COR-L47 (cell line): ENCODE data around the gene LBHD2.

Experiments used
- DNase-seq: peaks from one replicate; lab custom pipeline; 2025; lab: John Stamatoyannopoulos, UW

Gene LBHD2

DNA sequence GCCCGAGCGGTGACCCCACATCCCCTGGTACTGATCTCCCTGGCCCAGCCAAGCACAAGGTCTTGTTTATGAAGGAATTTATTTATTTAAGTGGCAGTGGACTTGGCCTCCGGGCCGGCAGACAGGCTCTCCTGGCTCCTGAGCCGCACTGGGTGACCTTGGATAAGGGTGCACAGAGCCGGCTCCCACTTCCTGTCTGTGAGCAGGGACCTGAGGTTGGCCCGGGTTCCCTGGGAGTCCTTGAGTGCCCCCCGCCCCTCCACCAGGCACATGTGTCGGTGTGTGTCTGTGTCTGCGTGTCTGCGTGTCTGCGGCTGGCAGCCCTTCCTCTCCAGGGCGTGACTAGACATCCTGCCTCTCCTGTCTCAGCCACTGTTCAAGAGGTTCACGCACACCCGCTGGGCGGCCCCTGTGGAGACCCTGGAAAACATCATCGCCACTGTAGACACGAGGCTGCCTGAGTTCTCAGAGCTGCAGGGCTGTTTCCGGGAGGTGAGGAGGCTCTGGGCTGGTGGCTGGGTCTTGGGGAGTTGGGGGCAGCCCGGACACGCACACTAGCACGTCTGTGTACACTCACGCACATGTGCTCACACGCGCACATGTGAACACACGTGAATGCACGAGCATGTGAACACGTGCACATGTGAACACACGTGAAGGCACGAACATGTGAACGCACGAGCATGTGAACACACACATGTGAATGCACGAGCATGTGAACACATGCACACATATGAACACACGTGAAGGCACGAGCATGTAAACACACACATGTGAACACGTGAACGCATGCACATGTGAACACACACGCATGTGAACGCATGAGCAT lies 48.6 kb downstream of the LBHD2 start:
- no peak for DNase-seq

DNA sequence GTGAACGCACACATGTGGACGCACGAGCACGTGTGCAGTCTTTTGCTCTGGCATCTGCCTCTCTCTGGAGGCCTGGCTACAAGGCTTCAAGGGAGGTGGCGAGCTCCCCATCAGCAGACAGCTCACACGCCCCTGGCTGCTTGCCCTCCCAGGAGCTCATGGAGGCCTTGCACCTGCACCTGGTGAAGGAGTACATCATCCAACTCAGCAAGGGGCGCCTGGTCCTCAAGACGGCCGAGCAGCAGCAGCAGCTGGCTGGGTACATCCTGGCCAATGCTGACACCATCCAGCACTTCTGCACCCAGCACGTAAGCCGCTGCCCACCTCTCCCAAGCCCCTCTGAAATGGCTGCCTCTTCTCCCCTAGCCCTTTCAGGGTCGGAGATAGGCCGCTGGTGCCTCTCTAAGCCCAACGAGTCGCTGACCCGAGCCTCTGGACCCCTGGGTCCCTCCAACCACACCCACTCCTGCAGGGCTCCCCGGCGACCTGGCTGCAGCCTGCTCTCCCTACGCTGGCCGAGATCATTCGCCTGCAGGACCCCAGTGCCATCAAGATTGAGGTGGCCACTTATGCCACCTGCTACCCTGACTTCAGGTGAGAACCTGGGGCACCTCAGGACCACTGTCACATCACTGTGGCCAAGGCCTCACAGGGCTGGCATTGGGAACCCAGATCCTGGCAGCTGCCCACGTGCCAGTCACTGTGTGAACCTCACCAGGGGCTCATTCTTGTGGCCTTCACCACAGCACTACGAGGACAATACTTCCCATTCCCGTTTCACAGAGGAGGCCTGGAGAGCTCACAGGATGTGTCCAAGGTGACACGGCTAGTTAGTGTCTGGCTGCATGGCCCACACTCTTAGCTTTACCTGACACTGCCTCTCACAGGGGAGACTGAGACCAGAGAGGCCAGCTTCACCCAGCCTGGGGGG lies 49.5 kb downstream of the LBHD2 start:
- no peak for DNase-seq

DNA sequence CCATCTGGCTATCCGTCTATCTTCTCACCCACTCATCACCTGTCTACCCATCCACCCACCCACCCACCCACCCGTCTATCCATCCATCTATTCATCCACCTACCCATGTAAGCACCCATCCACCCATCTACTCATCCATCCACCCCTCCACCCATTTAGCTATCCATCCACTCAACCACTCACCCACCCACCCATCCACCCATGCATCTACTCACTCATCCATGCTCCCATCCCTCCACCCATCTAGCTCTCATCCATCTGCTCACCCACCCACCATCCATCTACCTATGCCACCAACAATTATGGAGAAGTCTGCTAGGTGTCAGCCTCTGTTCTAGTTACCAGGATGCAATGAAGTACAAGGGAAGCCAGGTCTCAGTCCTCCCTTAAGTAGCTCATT lies 50.4 kb downstream of the LBHD2 start:
- DNase-seq: no peak

DNA sequence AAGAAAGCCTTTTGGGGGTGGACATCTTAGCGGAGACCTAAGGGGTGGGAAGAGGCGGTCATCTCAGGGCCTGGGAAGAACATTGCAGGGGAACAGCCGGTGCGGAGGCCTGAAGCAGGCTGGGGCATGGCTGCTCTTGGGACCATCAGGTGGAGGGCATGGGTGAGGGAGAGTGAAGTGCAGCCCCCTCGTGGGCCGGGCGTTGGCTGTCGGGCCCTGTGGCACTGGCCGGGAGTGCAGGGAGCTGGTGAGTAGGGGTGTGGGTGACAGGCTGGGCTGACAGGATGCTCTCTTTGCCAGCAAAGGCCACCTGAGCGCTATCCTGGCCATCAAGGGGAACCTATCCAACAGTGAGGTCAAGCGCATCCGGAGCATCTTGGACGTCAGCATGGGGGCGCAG lies 50.9 kb downstream of the LBHD2 start:
- DNase-seq: no peak

DNA sequence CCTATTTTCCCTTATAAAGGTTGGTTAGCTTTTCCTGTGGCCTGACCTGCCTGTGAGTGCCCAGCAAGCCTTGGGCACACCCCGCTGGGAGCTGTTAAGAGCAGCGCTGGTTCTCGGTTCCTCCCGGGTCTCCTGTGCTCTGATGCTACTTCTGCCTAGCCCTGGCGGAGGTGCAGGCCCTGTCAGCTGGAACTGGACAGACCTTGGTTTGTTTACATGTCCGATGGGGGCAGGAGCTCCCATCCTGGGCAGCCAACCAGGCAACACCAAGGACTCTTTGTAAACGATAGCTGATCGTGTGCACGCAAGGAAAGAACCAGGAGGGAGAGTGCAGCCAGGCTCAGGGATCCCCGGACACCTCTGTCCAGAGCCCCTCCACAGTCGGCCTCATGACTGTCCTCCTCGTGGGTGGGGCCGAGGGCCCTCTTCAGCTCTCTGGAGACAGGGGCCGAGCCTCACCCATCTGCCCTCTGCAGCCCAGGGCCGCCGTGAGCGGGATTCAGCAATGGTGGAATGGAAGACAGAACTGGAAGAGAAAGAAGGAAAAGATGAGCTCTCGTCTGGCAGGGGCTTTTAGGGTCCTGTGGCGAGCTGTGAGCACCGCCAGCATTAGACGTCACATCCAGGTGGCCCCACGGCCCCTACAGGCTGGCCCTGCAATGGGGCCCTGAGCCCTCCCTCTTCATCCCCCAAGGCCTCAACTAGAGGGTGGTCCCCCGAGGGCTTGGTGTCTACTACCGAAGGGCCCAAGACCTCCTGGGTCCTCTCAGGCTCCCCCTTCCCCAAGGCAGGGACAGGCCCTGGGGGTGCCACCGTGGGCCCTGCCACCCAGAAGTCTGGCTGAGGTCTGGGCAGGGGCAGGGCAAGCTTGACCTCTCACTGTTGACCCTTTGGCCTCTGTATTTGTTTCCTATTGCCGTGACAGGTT lies 51.6 kb downstream of the LBHD2 start:
- DNase-seq: no peak

DNA sequence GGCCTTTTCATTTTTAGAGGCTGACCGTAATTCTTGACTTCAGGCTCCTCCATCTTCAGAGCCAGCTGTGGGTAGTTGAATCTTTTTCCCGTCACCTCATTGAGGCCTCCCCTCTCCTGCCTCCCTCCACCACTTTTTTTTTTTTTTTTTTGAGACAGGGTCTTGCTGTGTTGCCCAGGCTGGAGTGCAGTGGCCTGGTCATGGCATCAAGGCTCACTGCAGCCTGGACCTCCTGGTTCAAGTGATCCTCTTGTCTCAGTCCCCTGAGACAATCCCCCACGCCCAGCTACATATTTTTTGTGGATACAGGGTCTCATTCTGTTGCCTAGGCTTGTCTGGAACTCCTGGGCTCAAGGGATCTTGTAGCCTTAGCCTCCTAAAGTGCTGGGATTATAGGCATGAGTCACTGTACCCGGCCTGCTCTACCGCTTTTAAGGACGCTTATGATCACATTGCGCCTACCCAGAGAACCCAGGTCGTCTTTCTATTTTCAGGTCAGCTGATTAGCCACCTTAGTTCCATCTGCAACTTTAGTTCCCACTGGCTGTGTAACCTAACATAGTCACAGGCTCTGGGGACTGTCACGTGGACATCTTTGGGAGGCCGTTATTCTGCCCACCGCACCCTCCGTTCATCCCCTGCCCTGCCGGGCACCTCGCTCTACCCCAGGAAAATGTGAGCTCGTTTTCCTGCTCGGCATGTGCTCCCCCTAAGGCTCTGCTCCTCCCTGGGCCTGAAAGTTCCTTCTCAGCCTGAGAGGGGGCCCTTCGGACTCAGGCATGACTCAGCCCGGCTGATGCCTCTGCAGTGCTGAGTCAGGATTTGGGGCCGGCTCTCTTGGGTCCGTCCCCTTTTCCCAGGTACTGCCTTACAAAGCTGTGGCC lies 52.6 kb downstream of the LBHD2 start:
- DNase-seq: no peak

DNA sequence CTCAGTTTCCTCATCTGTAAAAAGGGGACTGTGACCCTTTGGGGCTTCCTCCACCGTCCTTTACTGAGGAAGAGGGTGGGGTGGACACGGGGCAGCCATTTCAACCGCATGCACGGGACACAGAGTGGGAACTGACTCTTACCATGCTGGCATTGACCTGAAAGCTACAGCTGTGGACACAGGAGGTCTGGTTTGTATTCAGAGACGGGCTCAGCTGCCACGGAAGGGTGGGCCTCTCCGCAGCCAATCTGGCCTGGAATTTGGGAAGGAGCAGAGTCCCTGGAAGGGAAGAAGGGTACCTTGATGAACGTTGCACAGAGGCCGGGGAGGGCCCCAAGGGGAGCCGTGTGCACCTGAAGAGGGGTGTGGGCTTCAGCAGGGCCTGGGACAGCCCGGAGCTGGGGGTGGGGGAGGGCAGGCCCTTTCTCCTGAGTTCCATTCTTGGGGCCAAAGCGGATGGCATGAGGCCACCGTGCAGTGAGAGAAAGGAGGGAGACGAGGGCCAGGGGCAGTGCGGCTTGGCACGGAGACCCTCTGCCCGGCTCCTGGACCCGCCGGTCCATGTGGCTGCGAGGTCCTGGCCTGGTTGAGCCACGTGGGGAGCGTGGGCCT lies 53.8 kb downstream of the LBHD2 start:
- no peak for DNase-seq

DNA sequence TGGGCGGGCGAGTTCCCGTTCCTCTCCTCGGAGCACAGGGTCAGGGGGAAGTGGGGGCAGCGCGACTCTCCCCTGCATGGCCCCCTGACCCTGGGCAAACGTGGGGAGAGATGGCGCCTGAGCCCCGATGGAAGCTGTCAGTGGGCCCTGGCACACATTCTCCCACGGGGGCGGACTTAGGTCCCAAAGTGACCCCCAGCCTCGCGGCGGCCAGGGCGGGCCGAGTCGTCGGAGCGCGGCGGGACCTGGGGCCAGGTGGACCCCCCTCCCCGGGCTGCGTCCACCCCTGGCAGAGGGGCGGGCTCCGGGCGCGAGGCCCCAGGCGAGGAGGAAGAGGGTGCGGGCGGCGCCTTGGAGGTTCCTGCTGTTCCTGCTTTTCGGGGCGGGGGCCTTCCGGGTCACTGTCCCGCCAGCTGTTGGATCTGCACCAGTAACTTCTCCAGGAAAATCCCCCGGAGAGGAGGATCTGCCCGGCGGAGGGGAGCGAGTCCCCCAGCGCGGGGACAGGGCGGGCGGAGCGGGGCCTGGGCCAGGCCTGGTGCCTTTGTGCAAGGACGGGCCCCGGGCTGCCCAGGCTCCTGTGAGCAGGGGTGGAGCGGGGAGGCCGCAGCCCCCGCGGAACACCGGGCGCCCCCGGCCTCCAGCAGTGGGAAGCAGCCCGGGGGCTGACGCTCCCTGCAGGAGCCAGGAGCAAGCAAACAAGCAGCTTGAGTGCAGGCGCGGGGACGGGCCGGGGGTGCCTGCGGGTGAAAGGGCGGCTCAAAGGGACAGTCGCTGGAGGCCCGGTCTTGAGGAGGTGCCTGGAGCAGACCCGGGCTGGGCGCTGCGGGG lies 54.5 kb downstream of the LBHD2 start:
- DNase-seq: no peak

DNA sequence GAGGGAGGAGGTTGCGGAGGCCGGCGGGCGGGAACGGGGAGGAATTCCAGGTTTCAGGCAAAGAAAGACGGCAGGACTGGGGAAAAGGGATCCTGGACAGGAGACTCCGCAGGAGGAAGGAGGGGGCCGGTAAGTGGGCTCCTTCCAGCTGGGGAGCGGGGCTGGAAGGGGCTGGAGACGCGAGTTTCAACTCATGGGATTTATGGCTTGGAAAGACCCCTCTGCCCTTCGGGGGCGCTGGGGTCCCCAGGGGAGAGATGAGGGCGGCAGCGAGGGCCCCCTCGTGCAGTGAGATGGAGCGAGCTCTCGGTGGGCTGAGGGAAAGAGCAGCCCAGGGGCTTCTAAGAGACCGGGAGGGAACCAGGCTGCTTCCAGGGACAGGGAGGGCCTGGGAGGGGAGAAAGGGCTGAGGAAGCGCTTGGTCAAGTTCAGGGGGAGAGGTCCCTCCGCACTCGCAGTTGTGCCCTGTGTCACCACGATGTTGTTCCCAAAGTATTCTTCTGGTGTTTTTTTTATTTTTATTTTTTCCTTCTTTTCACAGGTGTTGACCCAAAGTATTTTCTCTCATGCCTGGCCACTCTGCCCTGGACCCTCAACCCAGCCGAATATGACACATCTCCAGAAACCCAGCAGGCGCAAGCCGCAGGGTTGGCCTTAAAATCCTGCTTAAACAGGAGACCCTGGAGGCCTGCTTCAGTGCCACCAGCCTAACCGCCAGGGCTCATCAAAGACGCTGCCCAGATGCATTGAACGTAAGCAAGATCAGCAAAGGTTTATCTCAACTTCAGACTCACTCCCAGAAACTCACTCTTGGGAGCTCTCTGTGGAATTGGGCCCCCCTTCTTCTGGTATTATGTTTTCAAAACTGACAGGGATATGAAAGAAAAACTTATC lies 55.4 kb downstream of the LBHD2 start:
- no peak for DNase-seq
